ENCODE results near the gene BRD7. TPM values are rescaled to one million over a fixed set of nuclear protein-coding genes. Genes with fewer than 3 reads are reported as not detected.

Gene BRD7
- total and polyA plus RNA-seq, 2 of the 13 experiments (the other 11 are each of a cell fraction or from before 2014, with no cell fraction given): 82.3 to 149 TPM

GRCh38 chr16:50297301-50298074 lies 71.3 kb downstream of the BRD7 start (continued):
- no peak for TF ChIP-seq ZNF335 (CRISPR knock-in tag; IDR thresholded peaks at IDR 0.05)
- no peak for TF ChIP-seq REL (CRISPR knock-in tag; conservative IDR thresholded peaks at IDR 0.05)
- TF ChIP-seq RAD51 (IDR thresholded peaks at IDR 0.05; ENCODE audit: borderline replicate concordance): no peak
- no peak for TF ChIP-seq FUBP1 (CRISPR knock-in tag; IDR thresholded peaks at IDR 0.05; ENCODE audit: borderline replicate concordance)
- no peak for TF ChIP-seq TAF1 (CRISPR knock-in tag; IDR thresholded peaks at IDR 0.05)
- no peak for TF ChIP-seq STAT5B (CRISPR knock-in tag; IDR thresholded peaks at IDR 0.05)
- 0 out of 2 replicates have a peak, but pooled peaks have one; percentile 20 for TF ChIP-seq NFKB2 (CRISPR knock-in tag; IDR thresholded peaks at IDR 0.05; ENCODE audit: borderline replicate concordance)
- TF ChIP-seq PHB2 (IDR thresholded peaks at IDR 0.05; ENCODE audit: partially characterized antibody): no peak
- no peak for TF ChIP-seq ZNF644 (CRISPR knock-in tag; IDR thresholded peaks at IDR 0.05; ENCODE audit: low read depth)
- no peak for TF ChIP-seq WIZ (CRISPR knock-in tag; IDR thresholded peaks at IDR 0.05)
- TF ChIP-seq EP300 (IDR thresholded peaks at IDR 0.05; ENCODE audit: low read depth in 2 of 2, low read length in 2 of 2): no peak
- TF ChIP-seq EP300 (CRISPR knock-in tag; IDR thresholded peaks at IDR 0.05; ENCODE audit: borderline replicate concordance): no peak
- TF ChIP-seq TCF7L2 (IDR thresholded peaks at IDR 0.05; ENCODE audit: low read depth, low read length): no peak
- no peak for TF ChIP-seq HNRNPUL1 (IDR thresholded peaks at IDR 0.05; ENCODE audit: low read depth, low read length)
- no peak for TF ChIP-seq GTF2F1 (IDR thresholded peaks at IDR 0.05; ENCODE audit: low read length)
- TF ChIP-seq ZBED4 (CRISPR knock-in tag; IDR thresholded peaks at IDR 0.05; ENCODE audit: borderline replicate concordance): no peak
- TF ChIP-seq TAF15 (IDR thresholded peaks at IDR 0.05; ENCODE audit: low read depth, low read length, poor library complexity, severe bottlenecking): no peak
- TF ChIP-seq RELA (CRISPR knock-in tag; IDR thresholded peaks at IDR 0.05): no peak
- TF ChIP-seq TMF1 (CRISPR knock-in tag; IDR thresholded peaks at IDR 0.05; ENCODE audit: low read depth): no peak
- TF ChIP-seq ATF4 (CRISPR knock-in tag; IDR thresholded peaks at IDR 0.05): no peak
- TF ChIP-seq SKIL (CRISPR knock-in tag; IDR thresholded peaks at IDR 0.05; ENCODE audit: borderline replicate concordance): no peak
- no peak for TF ChIP-seq ZFP37 (CRISPR knock-in tag; IDR thresholded peaks at IDR 0.05; ENCODE audit: borderline replicate concordance)

All from HepG2 (cell line).